Measurements from ENCODE around the gene PRAMEF5. TPM values are rescaled to one million over a fixed set of nuclear protein-coding genes. Genes with fewer than 3 reads are reported as not detected.
"Not testable (repeated sequence)": the region's sequence is repeated elsewhere in the genome, so short reads cannot be mapped to it uniquely, and the experiment has no call there.

The PRAMEF5 gene
- total and polyA plus RNA-seq, 3 experiments from 2014 or later, result not detected

- H3K27ac ChIP-seq (ENCODE audit: low read depth, low read length); H3K27me3 ChIP-seq (ENCODE audit: insufficient read depth, low read length, poor library complexity, severe bottlenecking); POLR2A ChIA-PET; H3K27ac Mint-ChIP-seq; DNase-seq; H3K36me3 ChIP-seq (ENCODE audit: insufficient read depth, low read length); H3K4me3 Mint-ChIP-seq; CTCF ChIA-PET; H3K36me3 Mint-ChIP-seq; H3K4me1 Mint-ChIP-seq; H3K9me3 Mint-ChIP-seq; H3K27me3 Mint-ChIP-seq; H3K4me3 ChIP-seq (ENCODE audit: low read length); H3K4me1 ChIP-seq (ENCODE audit: insufficient read depth, low read length); H3K9me3 ChIP-seq (ENCODE audit: low read length): not testable (repeated sequence)
Observed at GRCh38 chr1:13297216-13297931, 43.4 kb downstream of the PRAMEF5 start.

DNA sequence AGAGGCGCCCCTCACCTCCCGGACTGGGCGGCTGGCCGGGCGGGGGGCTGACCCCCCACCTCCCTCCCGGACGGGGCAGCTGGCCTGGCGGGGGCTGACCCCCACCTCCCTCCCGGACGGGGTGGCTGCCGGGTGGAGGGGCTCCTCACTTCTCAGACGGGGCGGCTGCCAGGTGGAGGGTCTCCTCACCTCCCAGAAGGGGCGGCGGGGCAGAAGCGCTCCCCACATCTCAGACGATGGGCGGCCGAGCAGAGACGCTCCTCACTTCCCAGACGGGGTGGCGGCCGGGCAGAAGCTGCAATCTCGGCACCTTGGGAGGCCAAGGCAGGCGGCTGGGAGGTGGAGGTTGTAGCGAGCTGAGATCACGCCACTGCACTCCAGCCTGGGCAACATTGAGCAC lies 44.7 kb downstream of the PRAMEF5 start:
- H3K4me3 Mint-ChIP-seq; DNase-seq; H3K36me3 Mint-ChIP-seq; H3K4me1 ChIP-seq (ENCODE audit: insufficient read depth, low read length); H3K27ac ChIP-seq (ENCODE audit: low read depth, low read length); H3K36me3 ChIP-seq (ENCODE audit: insufficient read depth, low read length); H3K4me1 Mint-ChIP-seq; POLR2A ChIA-PET; H3K27ac Mint-ChIP-seq; H3K9me3 Mint-ChIP-seq; H3K27me3 Mint-ChIP-seq; H3K4me3 ChIP-seq (ENCODE audit: low read length); H3K27me3 ChIP-seq (ENCODE audit: insufficient read depth, low read length, poor library complexity, severe bottlenecking); H3K9me3 ChIP-seq (ENCODE audit: low read length); CTCF ChIA-PET: not testable (repeated sequence)

DNA sequence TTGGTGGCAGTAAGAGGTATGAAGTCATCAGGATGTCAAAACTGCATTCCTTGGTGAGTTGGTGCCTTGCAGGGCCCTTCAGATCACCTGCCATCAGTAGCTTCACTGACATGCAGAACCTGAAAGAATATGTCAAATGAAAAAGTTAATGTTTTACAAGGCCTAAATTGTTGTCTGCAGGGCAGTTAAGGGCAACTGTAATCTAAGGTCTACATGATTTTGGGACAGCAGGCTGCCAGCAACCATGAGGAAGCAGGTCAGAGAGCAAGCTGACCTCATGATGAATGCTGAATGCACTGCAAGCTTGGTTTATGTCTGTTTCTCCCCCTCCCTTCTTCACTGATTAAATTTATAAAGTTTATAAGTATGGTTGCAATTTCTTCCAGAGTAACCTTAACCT lies 48.2 kb downstream of the PRAMEF5 start:
- DNase-seq; H3K9me3 ChIP-seq (ENCODE audit: low read length); H3K27me3 ChIP-seq (ENCODE audit: insufficient read depth, low read length, poor library complexity, severe bottlenecking); H3K36me3 Mint-ChIP-seq; H3K4me3 Mint-ChIP-seq; H3K4me1 Mint-ChIP-seq; CTCF ChIA-PET; H3K27ac Mint-ChIP-seq; H3K9me3 Mint-ChIP-seq; H3K36me3 ChIP-seq (ENCODE audit: insufficient read depth, low read length); H3K27ac ChIP-seq (ENCODE audit: low read depth, low read length); H3K4me3 ChIP-seq (ENCODE audit: low read length); POLR2A ChIA-PET; H3K27me3 Mint-ChIP-seq; H3K4me1 ChIP-seq (ENCODE audit: insufficient read depth, low read length): not testable (repeated sequence)

GRCh38 chr1:13303239-13303638 lies 49.2 kb downstream of the PRAMEF5 start, which contains the start of gene PRAMEF33:
TSS of gene PRAMEF33 (plus strand) at chr1:13303539. CDS start at chr1:13305955, 2,416 bp downstream.
- H3K36me3 Mint-ChIP-seq, CTCF ChIA-PET, H3K27ac Mint-ChIP-seq: not testable (repeated sequence)

More at GRCh38 chr1:13303239-13303638, 49.2 kb downstream of the PRAMEF5 start, which contains the start of gene PRAMEF33:
- H3K9me3 ChIP-seq (ENCODE audit: low read length); H3K9me3 Mint-ChIP-seq; H3K4me1 Mint-ChIP-seq; H3K4me3 ChIP-seq (ENCODE audit: low read length); H3K27me3 ChIP-seq (ENCODE audit: insufficient read depth, low read length, poor library complexity, severe bottlenecking); DNase-seq; POLR2A ChIA-PET; H3K36me3 ChIP-seq (ENCODE audit: insufficient read depth, low read length); H3K4me3 Mint-ChIP-seq; H3K27ac ChIP-seq (ENCODE audit: low read depth, low read length); H3K4me1 ChIP-seq (ENCODE audit: insufficient read depth, low read length); H3K27me3 Mint-ChIP-seq: not testable (repeated sequence)

Other genes starting within 250 kb of the PRAMEF5 start
- gene PRAMEF27, start 197.6 kb upstream of the PRAMEF5 start, total RNA-seq, result not detected
- not detected for gene PRAMEF27, start 197.6 kb upstream of the PRAMEF5 start, polyA plus RNA-seq
- not detected for gene HNRNPCL3, start 193.4 kb upstream of the PRAMEF5 start, total RNA-seq
- not detected for gene HNRNPCL3, start 193.4 kb upstream of the PRAMEF5 start, polyA plus RNA-seq
- gene PRAMEF25, start 183.4 kb upstream of the PRAMEF5 start, total RNA-seq, result not detected
- gene PRAMEF25, start 183.4 kb upstream of the PRAMEF5 start, polyA plus RNA-seq, result not detected
- gene HNRNPCL2, start 137.3 kb upstream of the PRAMEF5 start, total RNA-seq, result not detected
- not detected for gene HNRNPCL2, start 137.3 kb upstream of the PRAMEF5 start, polyA plus RNA-seq
- not detected for gene PRAMEF26, start 98.2 kb upstream of the PRAMEF5 start, total RNA-seq
- not detected for gene PRAMEF26, start 98.2 kb upstream of the PRAMEF5 start, polyA plus RNA-seq
- gene HNRNPCL4, start 88.6 kb upstream of the PRAMEF5 start, total RNA-seq, result not detected
- not detected for gene HNRNPCL4, start 88.6 kb upstream of the PRAMEF5 start, polyA plus RNA-seq
- gene PRAMEF9, start 82.3 kb upstream of the PRAMEF5 start, total RNA-seq, result not detected
- gene PRAMEF9, start 82.3 kb upstream of the PRAMEF5 start, polyA plus RNA-seq, result not detected
- not detected for gene PRAMEF13, start 52.8 kb upstream of the PRAMEF5 start, total RNA-seq
- not detected for gene PRAMEF13, start 52.8 kb upstream of the PRAMEF5 start, polyA plus RNA-seq
- not detected for gene PRAMEF18, start 28.0 kb upstream of the PRAMEF5 start, total RNA-seq
- gene PRAMEF18, start 28.0 kb upstream of the PRAMEF5 start, polyA plus RNA-seq, result not detected
- gene PRAMEF8, start 30.9 kb downstream of the PRAMEF5 start, total RNA-seq, result not detected
- not detected for gene PRAMEF8, start 30.9 kb downstream of the PRAMEF5 start, polyA plus RNA-seq
- gene PRAMEF33, start 49.3 kb downstream of the PRAMEF5 start, total RNA-seq, result not detected
- not detected for gene PRAMEF33, start 49.3 kb downstream of the PRAMEF5 start, polyA plus RNA-seq
- not detected for gene PRAMEF15, start 61.4 kb downstream of the PRAMEF5 start, total RNA-seq
- gene PRAMEF15, start 61.4 kb downstream of the PRAMEF5 start, polyA plus RNA-seq, result not detected
- not detected for gene PRAMEF14, start 92.9 kb downstream of the PRAMEF5 start, total RNA-seq
- not detected for gene PRAMEF14, start 92.9 kb downstream of the PRAMEF5 start, polyA plus RNA-seq
- gene PRAMEF19, start 117.7 kb downstream of the PRAMEF5 start, total RNA-seq, result not detected
- not detected for gene PRAMEF19, start 117.7 kb downstream of the PRAMEF5 start, polyA plus RNA-seq
- not detected for gene PRAMEF17, start 135.4 kb downstream of the PRAMEF5 start, total RNA-seq
- gene PRAMEF17, start 135.4 kb downstream of the PRAMEF5 start, polyA plus RNA-seq, result not detected
- not detected for gene PRAMEF20, start 156.3 kb downstream of the PRAMEF5 start, total RNA-seq
- not detected for gene PRAMEF20, start 156.3 kb downstream of the PRAMEF5 start, polyA plus RNA-seq

Measured in CD8-positive, alpha-beta memory T cell (primary cell).